B cell (primary cell): Measurements from ENCODE around the gene EDN1. TPM values are rescaled to one million over a fixed set of nuclear protein-coding genes. Genes with fewer than 3 reads are reported as not detected.

ENCODE experiments used
- ATAC-seq: fragments of 200-7000 bp; cut with Tn5 transposase; one replicate; pipeline ENCODE4 v1.10.0; 2021; ENCODE audit warnings: low read depth, mild to moderate bottlenecking, moderate number of reproducible peaks, moderate library complexity
- CTCF ChIA-PET: fragments of 350-600 bp; sonication (Branson Sonifier 250); formaldehyde crosslinking; loops from one replicate; lab custom pipeline; 2021; ENCODE audit warnings: antibody characterized with exemption, inconsistent platforms; lab: Charles Lee
- POLR2A ChIA-PET: fragments of 350-600 bp; sonication (Branson Sonifier 250); formaldehyde crosslinking; loops from one replicate; lab custom pipeline; 2021; ENCODE audit warnings: antibody characterized with exemption; lab: Charles Lee
- DNase-seq: peaks from one replicate; pipeline ENCODE4 v3.0.0; 2013
- H2AFZ ChIP-seq: 2 replicates; pipeline ENCODE4 v1.6.1; 2012; ENCODE audit warnings: mild to moderate bottlenecking, low read depth, low read length; ENCODE audit not compliant: insufficient read depth, poor library complexity, severe bottlenecking
- H3K27ac ChIP-seq, 2 donors: 1 replicate in 1 of 2; 2 replicates in 1 of 2; pipeline ENCODE4 v1.5.1; 2012 to 2013; ENCODE audit warnings: low read length in 2 of 2, mild to moderate bottlenecking in 2 of 2, moderate library complexity in 1 of 2
- H3K27me3 ChIP-seq, 4 experiments: fragments of 200-600 bp in 1 of 4; sonication (generic) in 1 of 4; replicated peaks in 1 of 4; 1 replicate in 2 of 4; 2 replicates in 2 of 4; pipeline versions ENCODE4 v1.6.1 to v1.7.0; 2013 to 2016; ENCODE audit warnings: low read length in 3 of 4, mild to moderate bottlenecking in 2 of 4, mixed read lengths in 1 of 4, moderate library complexity in 1 of 4; ENCODE audit not compliant: insufficient read depth in 4 of 4, control insufficient read depth in 3 of 4; ENCODE audit errors: control extremely low read depth in 1 of 4
- H3K36me3 ChIP-seq, 2 experiments: replicated peaks in 1 of 2; 1 replicate in 1 of 2; 2 replicates in 1 of 2; pipeline versions ENCODE4 v1.6.1 to v1.7.1; 2013; ENCODE audit warnings: low read length in 1 of 2; ENCODE audit not compliant: insufficient read depth in 2 of 2, control insufficient read depth in 1 of 2; ENCODE audit errors: control extremely low read depth in 1 of 2, extremely low read depth in 1 of 2
- H3K4me1 ChIP-seq, 2 donors: fragments of 200-600 bp in 1 of 2; sonication (generic) in 1 of 2; 1 replicate in 1 of 2; 2 replicates in 1 of 2; pipeline versions ENCODE4 v1.5.1 to v1.6.1; 2013 to 2017; ENCODE audit warnings: low read length in 2 of 2; ENCODE audit not compliant: control insufficient read depth in 2 of 2, insufficient read depth in 2 of 2
- H3K4me2 ChIP-seq: replicated peaks from 2 replicates; pipeline ENCODE3; 2012; ENCODE audit warnings: mild to moderate bottlenecking, low read depth, low read length; ENCODE audit not compliant: poor library complexity, severe bottlenecking
- H3K4me3 ChIP-seq, 5 experiments: fragments of 200-600 bp in 1 of 5; sonication (generic) in 1 of 5; 1 replicate in 3 of 5; 2 replicates in 2 of 5; pipeline versions ENCODE4 v1.5.1 to v1.7.0; 2011 to 2016; ENCODE audit warnings: low read length in 4 of 5, mild to moderate bottlenecking in 4 of 5, low read depth in 2 of 5, control low read depth in 1 of 5, moderate library complexity in 1 of 5; ENCODE audit not compliant: insufficient read depth in 1 of 5; ENCODE audit errors: control extremely low read depth in 1 of 5, extremely low read depth in 1 of 5
- H3K79me2 ChIP-seq: fragments of 200-600 bp; sonication (generic); one replicate; pipeline ENCODE4 v1.6.0; 2016; ENCODE audit warnings: low read length; ENCODE audit not compliant: control insufficient read depth, insufficient read depth
- H3K9ac ChIP-seq: fragments of 200-600 bp; sonication (generic); 2 replicates; pipeline ENCODE4 v1.6.1; 2017; ENCODE audit warnings: mild to moderate bottlenecking, low read length, moderate library complexity
- H3K9me3 ChIP-seq, 3 donors: one replicate each; pipeline versions ENCODE4 v1.6.1 to v1.7.1; 2013; ENCODE audit warnings: low read length in 2 of 3; ENCODE audit not compliant: control insufficient read depth in 2 of 3, insufficient read depth in 1 of 3; ENCODE audit errors: control extremely low read depth in 1 of 3
- H4K20me1 ChIP-seq: 2 replicates; pipeline ENCODE4 v1.6.0; 2012; ENCODE audit warnings: mild to moderate bottlenecking, low read length; ENCODE audit not compliant: insufficient read depth, control insufficient read depth, poor library complexity, severe bottlenecking
- H3K27ac Mint-ChIP-seq: one replicate; pipeline ENCODE4 v1.8.0; 2021; ENCODE audit warnings: mixed read lengths
- H3K27me3 Mint-ChIP-seq: one replicate; pipeline ENCODE4 v1.8.0; 2021; ENCODE audit warnings: mixed read lengths
- H3K4me1 Mint-ChIP-seq: one replicate; pipeline ENCODE4 v1.8.0; 2021; ENCODE audit warnings: mixed read lengths
- H3K4me3 Mint-ChIP-seq: one replicate; pipeline ENCODE4 v1.8.0; 2021; ENCODE audit warnings: mixed read lengths
- H3K9me3 Mint-ChIP-seq: one replicate; pipeline ENCODE4 v1.8.0; 2022; ENCODE audit warnings: mixed read lengths; ENCODE audit not compliant: insufficient read depth
- EZH2 ChIP-seq: IDR thresholded peaks from 2 replicates; pipeline ENCODE4 v1.6.1; 2012; ENCODE audit warnings: borderline replicate concordance, low read depth, mild to moderate bottlenecking, moderate library complexity, low read length; ENCODE audit not compliant: insufficient read depth, poor library complexity, severe bottlenecking
- WGBS: methylation state at CpG from one replicate; pipeline ENCODE4 v1.1.5; 2013; ENCODE audit warnings: missing lambda C conversion rate; ENCODE audit not compliant: insufficient coverage; 5-methylcytosine and 5-hydroxymethylcytosine counted together
- intact Hi-C: fragments of 100-400 bp; cut with micrococcal nuclease; formaldehyde crosslinking; loops from one replicate; pipeline ENCODE4 v1.10.0; 2022
- polyA plus RNA-seq: library from polyadenylated mRNA; depleted of rRNA; stranded (reverse); fragments of >200 nt; gene quantifications from 2 replicates; pipeline ENCODE4 v1.2.3, GENCODE V29; 2012
- total RNA-seq, 2 donors: library from RNA; stranded (reverse); fragments of 120-200 nt in 1 of 2; gene quantifications; 1 replicate in 1 of 2; 2 replicates in 1 of 2; pipeline versions ENCODE4 v1.2.3 to v1.2.4, GENCODE V29; 2013 to 2022
- TF ChIP-seq, protein P1 (sequence below): fragments of 200-600 bp; IDR thresholded peaks from one replicate; pipeline ENCODE4 v1.8.0; 2022; ENCODE audit warnings: antibody characterized with exemption, mild to moderate bottlenecking

EDN1 gene
- total and polyA plus RNA-seq, 2 donors (not counting 1 experiment from before 2014, with no cell fraction given): 1.4 to 2.1 TPM

DNA sequence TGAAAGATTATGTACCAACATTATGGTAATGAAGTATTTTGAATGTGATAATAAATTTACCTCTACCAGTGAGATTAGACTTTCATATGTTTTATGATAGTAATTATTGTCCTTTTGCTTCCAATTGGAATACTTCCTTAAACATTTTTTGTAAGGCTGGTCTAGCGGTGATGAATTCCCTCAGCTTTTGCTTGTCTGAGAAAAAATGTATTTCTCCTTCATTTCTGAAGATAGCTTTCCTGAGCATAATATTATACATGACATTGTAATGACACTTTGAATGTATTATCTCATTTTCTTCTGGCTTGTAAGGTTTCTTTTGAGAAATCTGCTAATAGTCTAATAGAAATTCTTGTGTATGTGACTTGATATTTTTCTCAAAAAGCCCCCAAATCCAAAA is 18.6 kb upstream of the EDN1 start:
- no peak overlapping the region for H2AFZ ChIP-seq
- peaks cover 6% of the 10 kb centered on the region for H3K27me3 Mint-ChIP-seq
- intact Hi-C loops: no loop called here
- H3K9me3 ChIP-seq: peaks cover 3 to 9% (median 5%) of the 10 kb centered on the region in 3 donors
- H3K4me3 Mint-ChIP-seq: no peak overlapping the region
- H3K9me3 Mint-ChIP-seq: peaks cover 6% of the 10 kb centered on the region
- H3K36me3 ChIP-seq: no peaks in the 10 kb centered on the region
- H3K27me3 ChIP-seq: no peaks in the 10 kb centered on the region
- no peaks in the 10 kb centered on the region for H3K79me2 ChIP-seq
- ATAC-seq: no peak
- POLR2A ChIA-PET: no interaction called here
- H3K4me3 ChIP-seq: no peak overlapping the region
- H3K9ac ChIP-seq: no peak overlapping the region
- no peaks in the 10 kb centered on the region for H3K4me1 Mint-ChIP-seq
- no peaks in the 10 kb centered on the region for H3K4me1 ChIP-seq
- DNase-seq: no peak
- CTCF ChIA-PET: no interaction called here
- no peak overlapping the region for H3K27ac Mint-ChIP-seq
- TF ChIP-seq, protein P1, sequence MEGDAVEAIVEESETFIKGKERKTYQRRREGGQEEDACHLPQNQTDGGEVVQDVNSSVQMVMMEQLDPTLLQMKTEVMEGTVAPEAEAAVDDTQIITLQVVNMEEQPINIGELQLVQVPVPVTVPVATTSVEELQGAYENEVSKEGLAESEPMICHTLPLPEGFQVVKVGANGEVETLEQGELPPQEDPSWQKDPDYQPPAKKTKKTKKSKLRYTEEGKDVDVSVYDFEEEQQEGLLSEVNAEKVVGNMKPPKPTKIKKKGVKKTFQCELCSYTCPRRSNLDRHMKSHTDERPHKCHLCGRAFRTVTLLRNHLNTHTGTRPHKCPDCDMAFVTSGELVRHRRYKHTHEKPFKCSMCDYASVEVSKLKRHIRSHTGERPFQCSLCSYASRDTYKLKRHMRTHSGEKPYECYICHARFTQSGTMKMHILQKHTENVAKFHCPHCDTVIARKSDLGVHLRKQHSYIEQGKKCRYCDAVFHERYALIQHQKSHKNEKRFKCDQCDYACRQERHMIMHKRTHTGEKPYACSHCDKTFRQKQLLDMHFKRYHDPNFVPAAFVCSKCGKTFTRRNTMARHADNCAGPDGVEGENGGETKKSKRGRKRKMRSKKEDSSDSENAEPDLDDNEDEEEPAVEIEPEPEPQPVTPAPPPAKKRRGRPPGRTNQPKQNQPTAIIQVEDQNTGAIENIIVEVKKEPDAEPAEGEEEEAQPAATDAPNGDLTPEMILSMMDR: no peak
- TF ChIP-seq EZH2: no peak
- no peak overlapping the region for H3K27ac ChIP-seq
- H4K20me1 ChIP-seq: no peaks in the 10 kb centered on the region
- no CpG with 5 or more reads among the region's 1 CpG for WGBS
- no peak overlapping the region for H3K4me2 ChIP-seq

DNA sequence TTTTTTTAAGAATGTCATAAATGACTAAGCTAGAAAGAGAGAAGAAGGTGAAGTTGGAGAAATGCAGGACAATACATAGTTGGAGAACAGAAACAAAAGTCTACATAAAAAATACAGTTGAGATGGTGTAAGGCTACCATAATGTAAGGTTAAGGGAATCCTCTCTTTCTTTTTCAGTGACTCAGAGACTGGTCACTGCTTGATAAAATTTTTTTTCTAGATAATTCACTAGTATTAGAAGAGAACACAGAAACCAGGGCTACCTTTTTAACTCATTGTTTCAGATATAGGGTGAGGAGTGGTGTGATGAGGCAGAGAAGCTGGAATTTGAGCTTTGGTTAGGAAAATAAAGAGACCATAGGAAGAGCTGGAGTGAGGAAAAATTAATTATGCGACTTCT is 18.2 kb upstream of the EDN1 start:
- no peak overlapping the region for H3K4me3 Mint-ChIP-seq
- H3K4me1 Mint-ChIP-seq: no peaks in the 10 kb centered on the region
- no peak overlapping the region for H3K27ac Mint-ChIP-seq
- peaks cover 6% of the 10 kb centered on the region for H3K27me3 Mint-ChIP-seq
- no peaks in the 10 kb centered on the region for H3K36me3 ChIP-seq
- H3K4me1 ChIP-seq: no peaks in the 10 kb centered on the region
- DNase-seq (no peak), ATAC-seq (no peak)
- intact Hi-C loops: no loop called here
- TF ChIP-seq EZH2: no peak
- TF ChIP-seq, protein P1: no peak
- H3K27me3 ChIP-seq: no peaks in the 10 kb centered on the region
- ChIA-PET CTCF (no interaction called here), POLR2A (no interaction called here)
- no peak overlapping the region for H2AFZ ChIP-seq
- no peaks in the 10 kb centered on the region for H4K20me1 ChIP-seq
- WGBS: no CpG with 5 or more reads among the region's 1 CpG
- H3K9me3 ChIP-seq: peaks cover 3 to 9% (median 5%) of the 10 kb centered on the region in 3 donors
- no peak overlapping the region for H3K27ac ChIP-seq
- no peak overlapping the region for H3K9ac ChIP-seq
- peaks cover 6% of the 10 kb centered on the region for H3K9me3 Mint-ChIP-seq
- no peak overlapping the region for H3K4me2 ChIP-seq
- no peaks in the 10 kb centered on the region for H3K79me2 ChIP-seq
- H3K4me3 ChIP-seq: no peak overlapping the region
